H1 (cell line): ENCODE results near the gene HBS1L. TPM values are rescaled to one million over a fixed set of nuclear protein-coding genes. Genes with fewer than 3 reads are reported as not detected.

Source experiments
- CTCF ChIA-PET: fragments of 300-600 bp; sonication (Branson Sonifier 250); formaldehyde crosslinking; loops from one replicate; lab custom pipeline; 2021; ENCODE audit not compliant: partially characterized antibody; lab: Charles Lee
- POLR2A ChIA-PET: fragments of 300-600 bp; sonication (Branson Sonifier 250); formaldehyde crosslinking; loops from one replicate; lab custom pipeline; 2021; ENCODE audit warnings: inconsistent platforms; ENCODE audit not compliant: partially characterized antibody; lab: Charles Lee
- DNase-seq, 2 experiments: peaks; one replicate each; pipeline versions ENCODE4 v3.0.0 to v3.0.0-alpha.2; 2010 to 2022; ENCODE audit warnings: low spot score in 2 of 2, low read depth in 1 of 2, mixed read lengths in 1 of 2
- FAIRE-seq: peaks from 2 replicates; lab custom pipeline; 2011; peaks lifted over from hg19 to GRCh38; lab: Jason Lieb, UNC
- H2AFZ ChIP-seq: 2 replicates; pipeline ENCODE4 v1.8.1; 2012; ENCODE audit warnings: low read length, inconsistent platforms
- H2AK5ac ChIP-seq: 2 replicates; pipeline ENCODE4 v1.6.1; 2013; ENCODE audit warnings: low read depth, low read length
- H2BK120ac ChIP-seq: replicated peaks from 2 replicates; pipeline ENCODE3; 2013; ENCODE audit warnings: low read depth, low read length, inconsistent platforms
- H2BK12ac ChIP-seq: 2 replicates; pipeline ENCODE4 v1.6.1; 2013; ENCODE audit warnings: low read depth, low read length
- H2BK15ac ChIP-seq: 2 replicates; pipeline ENCODE4 v1.6.1; 2013; ENCODE audit warnings: low read length
- H2BK20ac ChIP-seq: 2 replicates; pipeline ENCODE4 v1.6.1; 2013; ENCODE audit warnings: low read length
- H2BK5ac ChIP-seq: 2 replicates; pipeline ENCODE4 v1.6.1; 2013; ENCODE audit warnings: low read depth, low read length
- H3K14ac ChIP-seq: 2 replicates; pipeline ENCODE4 v1.6.1; 2013; ENCODE audit warnings: inconsistent platforms; ENCODE audit not compliant: insufficient read length
- H3K18ac ChIP-seq: 2 replicates; pipeline ENCODE4 v1.6.1; 2013; ENCODE audit warnings: low read length; ENCODE audit errors: extremely low read depth
- H3K23ac ChIP-seq: 2 replicates; pipeline ENCODE4 v1.6.1; 2013; ENCODE audit warnings: inconsistent platforms; ENCODE audit not compliant: insufficient read length
- H3K23me2 ChIP-seq: 2 replicates; pipeline ENCODE4 v1.6.1; 2013; ENCODE audit warnings: low read depth, low read length
- H3K27ac ChIP-seq: 2 replicates; pipeline ENCODE4 v1.6.1; 2011; ENCODE audit warnings: low read depth, low read length, inconsistent platforms
- H3K27me3 ChIP-seq, 4 experiments: replicated peaks in 1 of 4; 1 replicate in 1 of 4; 2 replicates in 3 of 4; pipeline versions ENCODE4 v1.6.1 to v1.8.1; 2011 to 2013; ENCODE audit warnings: low read length in 3 of 4, mild to moderate bottlenecking in 3 of 4, inconsistent platforms in 2 of 4, mixed read lengths in 2 of 4, moderate library complexity in 1 of 4; ENCODE audit not compliant: control insufficient read depth in 3 of 4, insufficient read depth in 3 of 4; ENCODE audit errors: extremely low read depth in 1 of 4
- H3K36me3 ChIP-seq, 4 experiments: 2 replicates each; pipeline versions ENCODE4 v1.6.1 to v1.8.1; 2011 to 2013; ENCODE audit warnings: mild to moderate bottlenecking in 4 of 4, low read length in 3 of 4, moderate library complexity in 2 of 4, control low read depth in 1 of 4, inconsistent platforms in 1 of 4; ENCODE audit not compliant: insufficient read depth in 4 of 4, control insufficient read depth in 2 of 4
- H3K4ac ChIP-seq: replicated peaks from 2 replicates; pipeline ENCODE3; 2013; ENCODE audit warnings: low read length, low read depth, mixed read lengths, inconsistent platforms; ENCODE audit not compliant: insufficient read length
- H3K4me1 ChIP-seq, 4 experiments: replicated peaks in 1 of 4; 1 replicate in 1 of 4; 2 replicates in 3 of 4; pipeline versions ENCODE4 v1.6.1 to v1.8.1; 2011 to 2013; ENCODE audit warnings: low read length in 3 of 4, inconsistent platforms in 2 of 4, mixed read lengths in 1 of 4; ENCODE audit not compliant: insufficient read depth in 4 of 4, control insufficient read depth in 3 of 4
- H3K4me2 ChIP-seq, 2 experiments: 2 replicates each; pipeline versions ENCODE4 v1.6.1 to v1.8.1; 2011 to 2013; ENCODE audit warnings: low read depth in 2 of 2, low read length in 2 of 2, control low read depth in 1 of 2, inconsistent platforms in 1 of 2, mild to moderate bottlenecking in 1 of 2; ENCODE audit not compliant: insufficient read depth in 1 of 2
- H3K4me3 ChIP-seq, 4 experiments: fragments of 200-600, 300-600 bp in 1 of 4; sonication (generic), shearing (Covaris generic), sonication (Bioruptor Twin) in 1 of 4; 2 replicates each; pipeline versions ENCODE4 v1.5.1 to v1.8.1; 2011 to 2016; ENCODE audit warnings: low read length in 4 of 4, low read depth in 3 of 4, control low read depth in 2 of 4, inconsistent platforms in 2 of 4, mild to moderate bottlenecking in 2 of 4, mixed read lengths in 1 of 4, moderate library complexity in 1 of 4; ENCODE audit not compliant: insufficient read depth in 2 of 4; ENCODE audit errors: extremely low read depth in 1 of 4
- H3K56ac ChIP-seq: replicated peaks from 2 replicates; pipeline ENCODE3; 2013; ENCODE audit warnings: low read depth, mild to moderate bottlenecking, mixed read lengths, low read length, inconsistent platforms; ENCODE audit not compliant: insufficient read length
- H3K79me1 ChIP-seq: 2 replicates; pipeline ENCODE4 v1.6.1; 2013; ENCODE audit warnings: low read depth, low read length, control low read depth
- H3K79me2 ChIP-seq, 2 experiments: 2 replicates each; pipeline versions ENCODE4 v1.6.1 to v1.8.1; 2012 to 2013; ENCODE audit warnings: low read length in 2 of 2, mild to moderate bottlenecking in 2 of 2, inconsistent platforms in 1 of 2; ENCODE audit not compliant: insufficient read depth in 2 of 2, control insufficient read depth in 1 of 2
- H3K9ac ChIP-seq, 4 experiments: replicated peaks in 1 of 4; 1 replicate in 1 of 4; 2 replicates in 3 of 4; pipeline versions ENCODE4 v1.6.1 to v1.8.1; 2011 to 2013; ENCODE audit warnings: low read depth in 3 of 4, low read length in 3 of 4, control low read depth in 2 of 4, mild to moderate bottlenecking in 2 of 4, moderate library complexity in 2 of 4, inconsistent platforms in 1 of 4; ENCODE audit errors: extremely low read depth in 1 of 4
- H3K9me3 ChIP-seq, 2 experiments: 2 replicates each; pipeline versions ENCODE4 v1.6.1 to v1.8.1; 2012 to 2013; ENCODE audit warnings: mild to moderate bottlenecking in 2 of 2, moderate library complexity in 2 of 2, control low read depth in 1 of 2, inconsistent platforms in 1 of 2, low read depth in 1 of 2, low read length in 1 of 2, mixed read lengths in 1 of 2; ENCODE audit not compliant: insufficient read depth in 2 of 2
- H4K20me1 ChIP-seq, 2 experiments: replicated peaks in 1 of 2; 2 replicates each; pipeline versions ENCODE3 to v1.8.1; 2011 to 2013; ENCODE audit warnings: inconsistent platforms in 2 of 2, low read length in 2 of 2, mild to moderate bottlenecking in 1 of 2; ENCODE audit not compliant: insufficient read depth in 2 of 2, control insufficient read depth in 1 of 2
- H4K5ac ChIP-seq: 2 replicates; pipeline ENCODE4 v1.6.1; 2013; ENCODE audit warnings: low read length, low read depth, mixed read lengths, inconsistent platforms; ENCODE audit not compliant: insufficient read length
- H4K8ac ChIP-seq: 2 replicates; pipeline ENCODE4 v1.8.0; 2013; ENCODE audit warnings: mild to moderate bottlenecking, moderate library complexity, low read length, inconsistent platforms; ENCODE audit not compliant: insufficient read depth; ENCODE audit errors: extremely low read depth
- H4K91ac ChIP-seq: replicated peaks from 2 replicates; pipeline ENCODE3; 2013; ENCODE audit warnings: low read length, mixed read lengths, inconsistent platforms; ENCODE audit not compliant: insufficient read length
- CTCF ChIP-seq, 3 experiments: IDR thresholded peaks; 1 replicate in 2 of 3; 2 replicates in 1 of 3; pipeline versions ENCODE4 v1.5.1 to v1.6.1; 2011; ENCODE audit warnings: low read length in 3 of 3, mild to moderate bottlenecking in 3 of 3, inconsistent platforms in 2 of 3, low read depth in 1 of 3, moderate library complexity in 1 of 3; ENCODE audit not compliant: insufficient read depth in 1 of 3; ENCODE audit errors: control extremely low read depth in 1 of 3
- KDM5A ChIP-seq: fragments of 200-600 bp; IDR thresholded peaks from 2 replicates; pipeline ENCODE4 v1.7.1; 2012; ENCODE audit warnings: mild to moderate bottlenecking, low read length, inconsistent platforms, mixed read lengths
- MAFK ChIP-seq: IDR thresholded peaks from 2 replicates; pipeline ENCODE4 v1.6.1; 2012; ENCODE audit warnings: low read depth, mild to moderate bottlenecking, improper control_type of control experiment, low read length
- RBBP5 ChIP-seq: IDR thresholded peaks from 2 replicates; pipeline ENCODE4 v1.7.1; 2012; ENCODE audit warnings: low read depth, mild to moderate bottlenecking, inconsistent platforms, low read length, moderate library complexity, borderline replicate concordance
- SIN3A ChIP-seq, 2 experiments: IDR thresholded peaks in 1 of 2; conservative IDR thresholded peaks in 1 of 2; 2 replicates each; pipeline ENCODE4 v1.6.1; 2011 to 2012; ENCODE audit warnings: low read length in 2 of 2, improper control_type of control experiment in 1 of 2, low read depth in 1 of 2, mild to moderate bottlenecking in 1 of 2
- SIRT6 ChIP-seq: IDR thresholded peaks from one replicate; pipeline ENCODE4 v1.7.1; 2012; ENCODE audit warnings: low read length, inconsistent platforms
- SP1 ChIP-seq: IDR thresholded peaks from 2 replicates; pipeline ENCODE4 v1.6.1; 2011; ENCODE audit warnings: low read depth, low read length
- SUZ12 ChIP-seq: fragments of 200-600 bp; sonication (generic); IDR thresholded peaks from 2 replicates; pipeline ENCODE4 v1.6.1; 2012; ENCODE audit warnings: mild to moderate bottlenecking, inconsistent platforms, low read length, moderate library complexity, mixed read lengths
- TAF1 ChIP-seq: IDR thresholded peaks from 2 replicates; pipeline ENCODE4 v1.6.1; 2011; ENCODE audit warnings: mild to moderate bottlenecking, low read depth, low read length
- TAF7 ChIP-seq: optimal IDR thresholded peaks from 2 replicates; pipeline ENCODE3; 2011; ENCODE audit warnings: low read depth, mild to moderate bottlenecking, inconsistent platforms, low read length, moderate library complexity, borderline replicate concordance
- TBP ChIP-seq: IDR thresholded peaks from 2 replicates; pipeline ENCODE4 v1.6.1; 2011; ENCODE audit warnings: low read depth, low read length, improper control_type of control experiment
- TCF12 ChIP-seq: IDR thresholded peaks from 2 replicates; pipeline ENCODE4 v1.6.1; 2011; ENCODE audit warnings: low read depth, mild to moderate bottlenecking, low read length
- WGBS, 2 experiments: shearing (Covaris generic) in 1 of 2; methylation state at CpG; one replicate each; pipeline versions ENCODE4 v1.1.6 to v1.1.7; 2013 to 2015; ENCODE audit warnings: low lambda C conversion rate in 2 of 2, mixed read lengths in 2 of 2, inconsistent platforms in 1 of 2, low coverage in 1 of 2, missing lambda C conversion rate in 1 of 2; ENCODE audit not compliant: insufficient replicate concordance in 2 of 2, insufficient coverage in 1 of 2, insufficient read length in 1 of 2; ENCODE audit errors: extremely low coverage in 1 of 2, missing lambda C conversion rate in 1 of 2; 5-methylcytosine and 5-hydroxymethylcytosine counted together
- polyA plus RNA-seq, 7 experiments: library from polyadenylated mRNA; depleted of rRNA in 3 of 7; stranded (reverse) in 5 of 7; unstranded in 2 of 7; fragments of >200 nt in 5 of 7; fragments of 200-250 nt in 2 of 7; gene quantifications; 1 replicate in 5 of 7; 2 replicates in 1 of 7; 4 replicates in 1 of 7; pipeline versions ENCODE4 v1.2.1 to v1.2.3, GENCODE V29; 2011 to 2013; ENCODE audit warnings: missing spikeins in 2 of 7, mixed read lengths in 2 of 7
- total RNA-seq: library from RNA; stranded (reverse); fragmentation: NEBNext Ultra II Directional; extraction: Animal tissue kit (Norgen Biotek cat#: 25700); gene quantifications from 2 replicates; pipeline ENCODE4 v1.2.1, GENCODE V29; 2021

The HBS1L gene
- total and polyA plus RNA-seq, 2 of the 8 experiments (the other 6 are each of a cell fraction or from before 2014, with no cell fraction given): 28.1 to 97.1 TPM

GRCh38 chr6:135089901-135090300 is 35.3 kb upstream of the HBS1L start:
- no peak for FAIRE-seq
- Histone ChIP-seq H3K4ac (no peak overlapping the region), H4K5ac (no peak overlapping the region), H4K20me1 (no peaks in the 10 kb centered on the region), H3K23ac (no peak overlapping the region), H2AK5ac (no peak overlapping the region), H3K4me2 (no peak overlapping the region), H4K8ac (no peak overlapping the region), H2BK5ac (no peak overlapping the region), H2AFZ (no peak overlapping the region; the same call in 1 of the 2 replicates), H3K9me3 (no peaks in the 10 kb centered on the region), H4K91ac (no peak overlapping the region), H3K4me3 (no peak overlapping the region), H2BK12ac (no peak overlapping the region), H3K36me3 (no peaks in the 10 kb centered on the region), H3K79me2 (no peaks in the 10 kb centered on the region), H3K27ac (no peak overlapping the region), H3K23me2 (no peaks in the 10 kb centered on the region), H3K79me1 (no peaks in the 10 kb centered on the region), H3K9ac (no peak overlapping the region), H3K18ac (no peak overlapping the region), H2BK20ac (no peak overlapping the region), H3K14ac (no peak overlapping the region), H2BK15ac (no peak overlapping the region), H3K56ac (no peak overlapping the region), H3K4me1 (no peaks in the 10 kb centered on the region; a peak in 2 of 7 replicates), H3K27me3 (no peaks in the 10 kb centered on the region; a peak in 1 of 7 replicates), H2BK120ac (no peak overlapping the region)
- whole genome bisulfite sequencing, 2 experiments: 93% methylated on average over 4 of the region's 4 CpGs; no CpG with 5 or more reads in 1 of the 2 experiments
- DNase-seq: no peak
- POLR2A ChIA-PET: interaction anchor here (0.9 kb wide), 1 partner anchor 35 kb away, joined by 3 read pairs; the partner anchor contains the start of gene HBS1L
- CTCF ChIA-PET: interaction anchor here (0.7 to 2.4 kb wide), 8 partner anchors 9 to 72 kb away, joined by 3 to 10 read pairs (median 3); no protein-coding TSS in a partner anchor
- TF ChIP-seq TAF7 (no peak), MAFK (no peak), KDM5A (no peak), RBBP5 (no peak), SUZ12 (no peak), TBP (no peak), SIN3A (conservative IDR thresholded peaks at IDR 0.05 in 1 of 2, IDR thresholded peaks at IDR 0.05 in 1 of 2; ENCODE audit: low read depth in 1 of 2, low read length in 2 of 2) (no peak), SIRT6 (no peak), CTCF (IDR thresholded peaks at IDR 0.05; ENCODE audit: control extremely low read depth in 1 of 3, insufficient read depth in 1 of 3, low read depth in 1 of 3, low read length in 3 of 3) (no peak), TCF12 (no peak), TAF1 (no peak), SP1 (no peak)
